Uterus (tissue), 4 donors: ENCODE results near the gene WDR11. TPM values are rescaled to one million over a fixed set of nuclear protein-coding genes. Genes with fewer than 3 reads are reported as not detected.

Source experiments
- DNase-seq, 2 donors: peaks; one replicate each; pipeline ENCODE4 v3.0.0-alpha.2; 2019 to 2020
- H3K27ac ChIP-seq, 2 donors: fragments of 200-600 bp; sonication (generic); 1 replicate in 1 of 2; 2 replicates in 1 of 2; pipeline ENCODE4 v1.5.1; 2016 to 2018
- H3K27me3 ChIP-seq, 2 donors: fragments of 200-600 bp; sonication (generic); one replicate each; pipeline ENCODE4 v1.5.1; 2018 to 2019; ENCODE audit warnings: control low read depth in 1 of 2
- H3K36me3 ChIP-seq, 2 donors: fragments of 200-600 bp; sonication (generic); one replicate each; pipeline ENCODE4 v1.5.1; 2019; ENCODE audit warnings: control low read depth in 1 of 2
- H3K4me1 ChIP-seq, 2 donors: fragments of 200-600 bp; sonication (generic); one replicate each; pipeline ENCODE4 v1.5.1; 2018 to 2019; ENCODE audit warnings: control low read depth in 1 of 2
- H3K4me3 ChIP-seq, 2 donors: fragments of 200-600 bp; sonication (generic); 1 replicate in 1 of 2; 2 replicates in 1 of 2; pipeline ENCODE4 v1.5.1; 2018 to 2019; ENCODE audit warnings: mild to moderate bottlenecking in 1 of 2
- H3K9me3 ChIP-seq, 2 donors: fragments of 200-600 bp; sonication (generic); one replicate each; pipeline ENCODE4 v1.5.1; 2019; ENCODE audit warnings: control low read depth in 1 of 2
- CTCF ChIP-seq, 4 experiments: fragments of 200-600 bp in 2 of 4; fragments of 450-650 bp in 2 of 4; sonication (generic) in 2 of 4; IDR thresholded peaks; one replicate each; pipeline ENCODE4 v1.5.1; 2016 to 2019; ENCODE audit warnings: antibody characterized with exemption in 4 of 4, mild to moderate bottlenecking in 2 of 4, moderate library complexity in 1 of 4
- POLR2A ChIP-seq, 2 donors: fragments of 450-650 bp; IDR thresholded peaks; one replicate each; pipeline ENCODE4 v1.6.1; 2016; ENCODE audit warnings: antibody characterized with exemption in 2 of 2, mild to moderate bottlenecking in 1 of 2, moderate library complexity in 1 of 2
- intact Hi-C: fragments of 100-400 bp; cut with DNase I; formaldehyde crosslinking; loops from one replicate; pipeline ENCODE4 v1.15.1; 2023; ENCODE audit warnings: low total_unique reads
- total RNA-seq, 4 donors: library from RNA; depleted of rRNA in 3 of 4; stranded (reverse); fragments of >200 nt in 3 of 4; gene quantifications; one replicate each; pipeline versions ENCODE4 v1.1.0 to v1.2.4, GENCODE V29; 2014 to 2023
- donor health status: DM: yes; HTN: yes; CAD: no.

WDR11 gene
- total RNA-seq, 4 donors from 2014 or later, result 68.6 to 102 (median 79.5) TPM

GRCh38 chr10:120948889-120949608, 97.9 kb downstream of the WDR11 start:
- peak; percentile 57 to 72 (median 70) for TF ChIP-seq CTCF (IDR thresholded peaks at IDR 0.05)
- no peak for TF ChIP-seq POLR2A (IDR thresholded peaks at IDR 0.05)
- H3K36me3 ChIP-seq, result no peaks in the 10 kb centered on the region
- peak in 1 of 2 donors; percentile 57 for DNase-seq
- H3K4me3 ChIP-seq, result peak overlapping the region in 1 of 2 donors; percentile 20
- H3K9me3 ChIP-seq, result no peaks in the 10 kb centered on the region
- no peak overlapping the region for H3K27ac ChIP-seq
- H3K27me3 ChIP-seq, result no peaks in the 10 kb centered on the region
- H3K4me1 ChIP-seq, result peaks cover 3 to 4% of the 10 kb centered on the region in 2 donors
- intact Hi-C loops, result loop anchor here (5.0 to 10.0 kb wide), 2 partner anchors 648 to 786 kb away; partner anchors contain the start of gene FGFR2

GRCh38 chr10:120949609-120950031, 98.5 kb downstream of the WDR11 start:
- no peak overlapping the region for H3K27ac ChIP-seq
- no peaks in the 10 kb centered on the region for H3K27me3 ChIP-seq
- H3K4me3 ChIP-seq, result no peak overlapping the region
- H3K4me1 ChIP-seq, result peaks cover 3 to 4% of the 10 kb centered on the region in 2 donors
- intact Hi-C loops, result loop anchor here (5.0 to 10.0 kb wide), 2 partner anchors 648 to 785 kb away; partner anchors contain the start of gene FGFR2
- H3K36me3 ChIP-seq, result no peaks in the 10 kb centered on the region
- DNase-seq, result no peak
- TF ChIP-seq POLR2A (IDR thresholded peaks at IDR 0.05) (no peak), CTCF (IDR thresholded peaks at IDR 0.05) (no peak)
- no peaks in the 10 kb centered on the region for H3K9me3 ChIP-seq

GRCh38 chr10:120950051-120950561, 98.9 kb downstream of the WDR11 start:
- no peaks in the 10 kb centered on the region for H3K36me3 ChIP-seq
- TF ChIP-seq CTCF (IDR thresholded peaks at IDR 0.05), result no peak
- TF ChIP-seq POLR2A (IDR thresholded peaks at IDR 0.05), result no peak
- DNase-seq, result no peak
- no peaks in the 10 kb centered on the region for H3K27me3 ChIP-seq
- no peak overlapping the region for H3K4me3 ChIP-seq
- peaks cover 0 to 4% of the 10 kb centered on the region in 2 donors for H3K4me1 ChIP-seq
- H3K9me3 ChIP-seq, result no peaks in the 10 kb centered on the region
- intact Hi-C loops, result no loop called here
- no peak overlapping the region for H3K27ac ChIP-seq

GRCh38 chr10:120951288-120951687, 100.1 kb downstream of the WDR11 start:
- intact Hi-C loops, result no loop called here
- Histone ChIP-seq H3K36me3 (no peaks in the 10 kb centered on the region), H3K9me3 (no peaks in the 10 kb centered on the region), H3K27me3 (no peaks in the 10 kb centered on the region), H3K4me3 (no peak overlapping the region), H3K4me1 (no peaks in the 10 kb centered on the region), H3K27ac (no peak overlapping the region)
- DNase-seq, result no peak
- TF ChIP-seq CTCF (IDR thresholded peaks at IDR 0.05), result no peak

- no peak for DNase-seq
- intact Hi-C loops, result no loop called here
- no peaks in the 10 kb centered on the region for H3K36me3 ChIP-seq
- no peaks in the 10 kb centered on the region for H3K9me3 ChIP-seq
- H3K27ac ChIP-seq, result no peak overlapping the region
- H3K4me1 ChIP-seq, result no peaks in the 10 kb centered on the region
- TF ChIP-seq POLR2A (IDR thresholded peaks at IDR 0.05) (no peak), CTCF (IDR thresholded peaks at IDR 0.05) (no peak)
- no peaks in the 10 kb centered on the region for H3K27me3 ChIP-seq
- no peak overlapping the region for H3K4me3 ChIP-seq
Measured at GRCh38 chr10:120953897-120954296, 102.7 kb downstream of the WDR11 start.
